CD4-positive, alpha-beta T cell treated with Interleukin-12 subunit alpha and Interleukin-12 subunit beta, for 1 hour (primary cell): ENCODE results near the gene FTCDNL1.

Experiments used
- DNase-seq: peaks from one replicate; pipeline ENCODE4 v3.0.0-alpha.2; 2020

The FTCDNL1 gene

GRCh38 chr2:199850718-199851500 lies at the start of gene FTCDNL1:
Gene FTCDNL1, minus strand, starts transcription at chr2:199851192. Its CDS starts 2,230 bp downstream, at chr2:199848962.
- peak; percentile 64 for DNase-seq

- DNase-seq: no peak
These were observed 45.6 kb upstream of the FTCDNL1 start for GRCh38 chr2:199896617-199897016.

GRCh38 chr2:199895406-199895805 lies 44.4 kb upstream of the FTCDNL1 start:
- DNase-seq: no peak

- no peak for DNase-seq
These were observed 32.7 kb upstream of the FTCDNL1 start for GRCh38 chr2:199883474-199884212.

DNA sequence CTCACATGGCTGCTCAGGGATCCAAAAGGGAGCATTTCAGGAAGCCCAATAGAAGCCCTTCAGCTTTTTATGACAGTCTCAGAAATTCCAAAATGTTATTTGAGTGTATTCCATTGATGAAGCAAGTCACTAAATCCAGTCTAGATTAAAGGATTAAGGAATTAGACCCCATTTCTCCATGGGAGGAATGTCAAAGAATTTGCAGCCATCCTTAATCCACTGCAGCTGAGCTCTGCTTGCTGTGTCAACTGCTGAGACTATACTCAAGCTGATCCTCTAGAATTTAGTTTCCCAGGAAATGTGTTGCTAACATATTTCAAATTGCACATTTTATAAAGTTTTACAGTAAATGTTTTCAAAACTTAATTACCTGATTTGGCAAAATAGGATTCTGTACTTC lies 31.7 kb upstream of the FTCDNL1 start:
- DNase-seq: no peak

- DNase-seq: no peak
These were observed 24.4 kb upstream of the FTCDNL1 start for GRCh38 chr2:199875400-199875799.

- no peak for DNase-seq
These were observed 23.2 kb upstream of the FTCDNL1 start for GRCh38 chr2:199874209-199874608.

GRCh38 chr2:199870581-199870980 lies 19.6 kb upstream of the FTCDNL1 start:
- DNase-seq: no peak

GRCh38 chr2:199869653-199870052 lies 18.7 kb upstream of the FTCDNL1 start:
- DNase-seq: no peak

DNA sequence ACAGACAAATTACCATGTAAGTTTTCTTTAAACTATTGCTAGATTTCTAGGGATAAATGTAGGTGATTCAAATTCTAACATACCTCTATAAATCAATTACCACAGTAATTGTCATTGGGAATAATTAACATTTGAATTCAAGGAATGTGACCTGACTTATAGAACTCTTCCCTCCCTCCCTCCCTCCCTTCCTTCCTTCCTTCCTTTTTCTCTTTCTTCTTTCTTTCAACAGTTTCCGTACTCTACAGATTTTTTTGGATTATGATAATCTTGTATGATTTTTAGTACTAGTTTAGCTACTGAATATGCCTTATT lies 18.2 kb upstream of the FTCDNL1 start:
- no peak for DNase-seq

DNA sequence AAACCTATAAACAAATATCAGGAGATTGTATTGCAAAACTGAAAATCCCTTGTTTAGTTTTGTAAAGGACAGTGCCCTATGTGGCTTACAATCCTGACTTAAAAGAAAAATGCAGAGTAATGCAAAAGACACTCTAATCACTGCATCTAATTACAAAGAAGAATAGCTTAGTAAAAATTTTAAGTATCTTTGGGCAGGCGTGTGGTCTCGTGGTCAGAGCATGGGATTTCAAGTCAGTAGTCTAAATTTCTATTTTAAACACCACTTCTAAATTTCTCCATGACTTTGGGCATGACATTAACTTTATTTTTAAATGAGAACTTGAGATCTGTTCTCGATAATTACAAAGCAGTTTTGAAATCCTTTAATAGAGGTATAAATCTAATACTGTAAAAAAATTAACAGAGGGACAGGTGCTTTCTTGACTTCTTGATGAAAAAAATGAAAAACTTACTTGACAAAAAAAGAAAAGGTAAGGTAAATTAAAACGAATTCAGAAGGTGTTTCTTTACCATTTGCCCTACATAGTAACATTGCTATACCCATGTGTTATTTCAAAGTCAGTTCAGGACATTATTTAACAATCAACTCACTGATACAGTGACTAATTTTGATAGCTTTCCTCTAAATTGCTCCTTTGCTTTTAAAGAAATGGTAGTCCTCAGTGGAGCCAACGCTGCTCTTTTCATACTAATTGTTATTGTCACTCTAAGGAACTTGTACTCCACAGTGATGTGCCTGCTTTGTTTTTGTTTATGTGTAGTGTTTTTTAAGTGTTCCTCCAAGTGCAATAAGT lies 17.6 kb upstream of the FTCDNL1 start:
- DNase-seq: no peak

DNA sequence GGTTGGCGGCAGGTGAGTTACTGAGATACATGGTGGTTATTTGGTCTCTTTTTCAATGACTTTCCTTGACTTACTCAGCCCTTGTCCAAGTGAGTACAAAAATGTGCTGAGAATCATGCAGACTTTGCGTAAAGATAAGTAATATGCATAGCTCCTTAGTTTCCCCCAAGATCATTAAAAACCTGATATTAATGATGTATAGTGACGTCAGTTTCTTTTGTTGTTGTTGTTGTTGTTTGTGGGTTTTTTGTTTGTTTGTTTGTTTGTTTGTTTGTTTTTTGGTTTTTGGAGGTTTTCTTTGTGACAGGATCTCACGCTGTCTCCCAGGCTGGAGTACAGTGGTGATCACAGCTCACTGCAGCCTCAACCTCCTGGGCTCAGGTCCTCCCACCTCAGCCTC lies 14.9 kb upstream of the FTCDNL1 start:
- DNase-seq: no peak

- no peak for DNase-seq
These were observed 11.8 kb upstream of the FTCDNL1 start for GRCh38 chr2:199862788-199863187.

GRCh38 chr2:199861132-199861774 lies 10.3 kb upstream of the FTCDNL1 start:
- peak; percentile 20 for DNase-seq

GRCh38 chr2:199855812-199856211 lies 4.8 kb upstream of the FTCDNL1 start:
- no peak for DNase-seq

- DNase-seq: no peak
These were observed 891 bp upstream of the FTCDNL1 start for GRCh38 chr2:199851883-199852282.

- no peak for DNase-seq
These were observed 464 bp upstream of the FTCDNL1 start for GRCh38 chr2:199851501-199851810.

DNA sequence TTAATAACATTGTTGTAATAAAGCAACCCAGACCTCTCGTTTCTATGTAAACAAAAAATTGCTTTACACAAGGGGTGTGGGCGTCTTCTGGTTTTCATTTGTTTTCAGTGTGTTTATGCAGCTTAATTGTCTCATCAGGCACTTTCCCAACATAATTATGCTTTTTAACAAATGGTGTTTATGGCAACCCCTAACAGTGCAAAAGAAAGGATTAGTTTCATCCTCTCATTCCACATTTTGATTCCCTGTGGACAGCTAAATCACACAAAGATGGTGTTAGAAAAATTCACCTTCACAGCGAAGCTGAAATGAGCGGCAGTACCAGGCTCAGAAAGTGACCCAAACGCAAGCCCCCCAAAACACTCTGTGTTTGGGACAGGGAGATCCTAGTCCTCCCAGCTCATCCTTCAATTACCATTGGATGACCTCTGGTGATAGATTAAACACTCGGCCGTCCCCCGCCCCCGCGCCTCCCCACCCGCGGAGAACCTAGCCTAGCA lies 724 bp downstream of the FTCDNL1 start:
- no peak for DNase-seq

DNA sequence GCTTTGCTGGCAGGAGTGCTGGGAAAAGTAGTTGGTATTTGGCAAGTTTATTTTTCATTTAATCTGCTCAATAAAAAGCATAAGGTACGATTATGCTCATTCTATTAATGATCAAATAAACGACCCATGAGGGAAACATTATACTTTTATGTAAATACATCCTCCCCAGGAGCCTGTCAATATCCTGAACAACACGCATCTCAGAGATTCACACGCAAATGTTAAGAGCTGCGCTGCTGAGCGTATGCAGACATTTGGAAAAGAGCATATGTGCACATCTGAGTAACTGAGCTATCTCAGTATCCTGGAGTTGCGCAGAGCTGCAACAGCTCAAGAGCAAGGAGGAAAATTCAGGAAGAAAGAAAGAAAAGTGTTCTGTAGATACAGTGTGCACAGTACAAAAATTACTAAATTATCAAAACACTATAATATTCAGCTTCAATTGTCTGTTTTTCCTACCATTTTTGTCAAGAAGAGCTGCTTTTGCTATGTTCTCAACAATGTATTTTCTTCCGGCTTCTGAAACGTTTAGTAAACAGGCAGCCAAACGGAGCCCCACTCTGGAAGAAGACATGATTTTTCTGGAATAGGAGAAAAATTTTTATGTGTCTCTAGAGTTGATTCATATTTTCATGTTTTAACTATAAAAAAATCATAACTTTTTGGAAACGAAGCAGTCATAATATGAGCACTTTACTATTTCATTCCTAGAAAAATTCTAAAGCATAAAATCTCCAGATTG lies 2.4 kb downstream of the FTCDNL1 start:
- no peak for DNase-seq

DNA sequence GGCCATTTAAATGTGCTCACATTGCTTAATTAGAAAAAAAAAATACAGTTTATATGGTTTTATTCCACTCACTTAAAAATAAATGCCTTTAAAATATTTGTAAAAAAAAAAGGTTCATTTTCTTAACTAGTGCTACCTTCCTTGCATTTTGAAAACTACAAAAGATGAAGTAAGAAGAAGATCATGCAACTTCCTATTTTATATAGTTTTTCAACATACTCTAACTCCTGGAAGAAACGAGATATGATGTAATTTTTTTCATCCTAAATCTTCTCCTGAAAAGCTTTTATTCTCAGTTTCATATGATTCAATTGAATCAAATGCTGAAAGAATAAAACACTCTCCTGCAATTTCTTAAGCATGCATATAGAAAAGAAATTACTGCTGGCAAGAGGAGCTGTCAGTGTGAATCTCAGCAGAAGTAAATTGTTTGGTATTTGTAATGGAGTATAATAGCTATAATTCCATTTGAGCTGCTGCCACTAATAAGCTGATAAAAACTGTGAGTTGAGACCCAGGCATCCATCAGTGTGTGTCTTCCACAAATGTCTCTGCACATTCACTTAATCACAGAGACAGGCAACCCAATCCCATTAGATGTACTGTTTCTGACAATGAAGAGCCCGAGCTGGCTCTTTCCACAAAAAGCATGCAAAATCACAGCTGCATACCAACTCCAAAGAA lies 3.7 kb downstream of the FTCDNL1 start:
- no peak for DNase-seq

DNA sequence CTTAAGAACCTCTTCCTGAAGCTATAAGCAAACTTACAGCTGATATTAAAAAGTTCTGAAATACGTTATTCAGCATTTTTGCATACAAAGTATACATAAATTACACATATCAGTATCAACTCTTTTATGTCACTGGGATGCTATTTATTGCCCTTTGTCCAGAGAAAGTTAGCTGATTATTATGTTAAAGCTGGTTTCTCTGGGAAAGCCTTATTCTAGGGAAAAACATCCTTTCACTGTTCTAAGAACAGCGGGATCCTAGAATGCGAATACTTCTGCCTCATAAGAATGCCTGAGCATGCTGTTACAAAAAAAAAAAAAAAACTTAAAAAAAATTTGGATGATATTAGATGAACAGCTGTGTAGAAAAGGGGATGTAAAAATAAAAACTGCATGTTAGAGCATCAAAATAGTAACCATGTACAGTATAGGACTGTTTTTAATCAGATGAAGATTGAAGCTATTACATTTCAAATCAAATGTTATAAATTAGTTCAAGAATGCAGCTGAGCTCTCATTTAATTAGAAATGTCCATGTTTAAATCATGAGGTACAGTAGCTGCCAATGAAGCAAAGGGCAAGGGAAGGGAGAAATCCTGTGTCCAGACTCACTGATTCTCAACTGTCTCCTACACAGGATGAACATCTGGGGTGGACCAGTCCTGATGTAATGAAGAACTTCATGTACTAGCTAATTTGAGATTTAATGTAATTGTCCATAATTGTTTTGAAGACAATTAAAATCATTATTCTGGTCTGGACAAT lies 8.2 kb downstream of the FTCDNL1 start:
- no peak for DNase-seq
